Measurements from ENCODE around the gene TMEM38A.

DNA sequence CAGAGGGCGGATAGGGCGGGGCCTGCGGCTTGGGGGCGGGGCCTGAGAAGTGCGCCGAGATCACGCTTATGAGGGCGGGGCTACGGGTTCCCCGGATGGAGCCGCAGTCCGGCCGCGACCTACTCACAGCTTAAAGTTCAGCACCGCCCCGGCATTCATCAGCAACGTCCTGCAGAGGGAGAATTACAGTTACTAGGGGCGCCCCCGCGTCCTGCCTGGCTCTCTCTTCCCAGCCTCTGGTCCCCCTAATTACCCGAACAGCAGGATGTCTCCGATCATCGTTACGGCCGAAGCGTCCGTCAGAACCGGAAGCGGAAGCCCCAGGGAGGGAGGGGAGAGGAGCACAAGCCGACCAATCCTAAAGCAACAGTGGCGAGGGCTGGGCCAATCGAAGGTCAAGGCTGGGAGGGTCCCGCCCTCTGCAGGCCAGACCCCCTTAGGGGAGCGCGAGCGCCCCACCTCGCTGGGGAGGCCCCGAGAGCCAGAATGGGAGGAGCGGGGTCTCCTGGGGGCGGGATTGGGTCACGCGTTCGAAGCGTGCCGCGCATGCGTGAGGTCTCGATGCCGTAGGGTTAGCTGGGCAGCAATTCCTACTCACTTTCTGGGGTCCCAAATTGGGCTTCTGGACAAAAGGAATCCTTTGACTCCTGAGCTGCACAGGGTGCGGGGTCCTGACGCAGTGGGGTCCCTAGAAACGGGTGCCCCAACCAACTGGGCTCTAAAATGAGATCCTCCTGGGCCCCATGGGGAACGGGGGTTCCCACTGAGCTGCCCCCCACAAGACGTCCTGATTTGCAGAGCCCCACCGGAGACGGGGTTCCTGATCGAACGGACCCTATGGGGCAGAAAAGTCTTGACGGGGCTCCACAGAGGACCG, 869 bp upstream of the TMEM38A start, which contains the start of gene SMIM7:
- TF ChIP-seq, protein P1, sequence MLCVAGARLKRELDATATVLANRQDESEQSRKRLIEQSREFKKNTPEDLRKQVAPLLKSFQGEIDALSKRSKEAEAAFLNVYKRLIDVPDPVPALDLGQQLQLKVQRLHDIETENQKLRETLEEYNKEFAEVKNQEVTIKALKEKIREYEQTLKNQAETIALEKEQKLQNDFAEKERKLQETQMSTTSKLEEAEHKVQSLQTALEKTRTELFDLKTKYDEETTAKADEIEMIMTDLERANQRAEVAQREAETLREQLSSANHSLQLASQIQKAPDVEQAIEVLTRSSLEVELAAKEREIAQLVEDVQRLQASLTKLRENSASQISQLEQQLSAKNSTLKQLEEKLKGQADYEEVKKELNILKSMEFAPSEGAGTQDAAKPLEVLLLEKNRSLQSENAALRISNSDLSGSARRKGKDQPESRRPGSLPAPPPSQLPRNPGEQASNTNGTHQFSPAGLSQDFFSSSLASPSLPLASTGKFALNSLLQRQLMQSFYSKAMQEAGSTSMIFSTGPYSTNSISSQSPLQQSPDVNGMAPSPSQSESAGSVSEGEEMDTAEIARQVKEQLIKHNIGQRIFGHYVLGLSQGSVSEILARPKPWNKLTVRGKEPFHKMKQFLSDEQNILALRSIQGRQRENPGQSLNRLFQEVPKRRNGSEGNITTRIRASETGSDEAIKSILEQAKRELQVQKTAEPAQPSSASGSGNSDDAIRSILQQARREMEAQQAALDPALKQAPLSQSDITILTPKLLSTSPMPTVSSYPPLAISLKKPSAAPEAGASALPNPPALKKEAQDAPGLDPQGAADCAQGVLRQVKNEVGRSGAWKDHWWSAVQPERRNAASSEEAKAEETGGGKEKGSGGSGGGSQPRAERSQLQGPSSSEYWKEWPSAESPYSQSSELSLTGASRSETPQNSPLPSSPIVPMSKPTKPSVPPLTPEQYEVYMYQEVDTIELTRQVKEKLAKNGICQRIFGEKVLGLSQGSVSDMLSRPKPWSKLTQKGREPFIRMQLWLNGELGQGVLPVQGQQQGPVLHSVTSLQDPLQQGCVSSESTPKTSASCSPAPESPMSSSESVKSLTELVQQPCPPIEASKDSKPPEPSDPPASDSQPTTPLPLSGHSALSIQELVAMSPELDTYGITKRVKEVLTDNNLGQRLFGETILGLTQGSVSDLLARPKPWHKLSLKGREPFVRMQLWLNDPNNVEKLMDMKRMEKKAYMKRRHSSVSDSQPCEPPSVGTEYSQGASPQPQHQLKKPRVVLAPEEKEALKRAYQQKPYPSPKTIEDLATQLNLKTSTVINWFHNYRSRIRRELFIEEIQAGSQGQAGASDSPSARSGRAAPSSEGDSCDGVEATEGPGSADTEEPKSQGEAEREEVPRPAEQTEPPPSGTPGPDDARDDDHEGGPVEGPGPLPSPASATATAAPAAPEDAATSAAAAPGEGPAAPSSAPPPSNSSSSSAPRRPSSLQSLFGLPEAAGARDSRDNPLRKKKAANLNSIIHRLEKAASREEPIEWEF (CRISPR knock-in tag; IDR thresholded peaks at IDR 0.05) = no peak
- TF ChIP-seq JUN (IDR thresholded peaks at IDR 0.05; ENCODE audit: borderline replicate concordance, low read depth, low read length) (no peak; the same call in 1 of the 2 replicates), JUN (CRISPR knock-in tag; IDR thresholded peaks at IDR 0.05; ENCODE audit: borderline replicate concordance) (no peak), RBM22 (IDR thresholded peaks at IDR 0.05; ENCODE audit: low read depth, low read length, poor library complexity, severe bottlenecking) (no peak), DNMT1 (IDR thresholded peaks at IDR 0.05) (no peak), GATAD2A (IDR thresholded peaks at IDR 0.05) (no peak)
